ENCODE results near the gene COMT.

DNA sequence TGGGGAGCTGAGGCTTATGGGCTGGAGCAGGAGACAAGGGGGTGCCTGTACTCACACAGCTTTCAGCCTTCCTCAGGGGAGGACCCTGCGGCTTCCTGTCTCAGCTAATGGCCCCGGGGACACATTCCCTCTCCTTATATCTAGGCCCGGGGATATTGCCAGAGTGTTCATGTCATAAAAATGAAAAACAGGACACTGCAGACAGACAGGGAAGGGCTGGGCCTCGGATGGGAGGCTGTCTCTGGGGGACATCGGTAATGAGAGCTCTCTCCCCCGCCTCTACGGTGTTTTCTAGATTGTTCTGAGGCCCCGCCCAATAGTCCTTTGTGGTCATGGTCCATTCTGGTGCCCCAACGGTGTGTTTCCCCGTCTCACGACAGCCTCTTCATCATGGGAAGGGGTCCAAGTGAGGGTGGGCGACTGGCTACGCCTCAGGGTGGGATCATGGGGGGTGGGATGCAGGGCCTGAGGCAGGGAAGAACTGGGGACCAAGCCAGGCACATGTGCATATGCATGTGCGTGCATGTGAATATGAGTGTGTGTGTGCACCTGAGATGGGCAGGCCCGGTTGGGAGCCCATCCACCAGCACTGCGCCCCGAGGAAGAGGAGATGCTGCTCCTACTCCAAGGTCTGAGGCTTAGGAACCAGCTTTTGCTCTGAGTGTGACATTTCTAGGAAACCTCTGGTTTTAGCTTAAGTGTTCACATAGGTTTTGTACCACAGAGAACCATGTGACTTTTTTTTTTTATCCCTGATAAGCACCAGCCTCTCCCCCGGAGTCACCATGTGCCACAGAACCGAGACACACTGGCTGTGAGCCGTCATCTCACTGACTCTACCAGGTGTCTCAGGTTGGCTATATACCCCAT, 69.8 kb downstream of the COMT start:
- TF ChIP-seq, protein P1, sequence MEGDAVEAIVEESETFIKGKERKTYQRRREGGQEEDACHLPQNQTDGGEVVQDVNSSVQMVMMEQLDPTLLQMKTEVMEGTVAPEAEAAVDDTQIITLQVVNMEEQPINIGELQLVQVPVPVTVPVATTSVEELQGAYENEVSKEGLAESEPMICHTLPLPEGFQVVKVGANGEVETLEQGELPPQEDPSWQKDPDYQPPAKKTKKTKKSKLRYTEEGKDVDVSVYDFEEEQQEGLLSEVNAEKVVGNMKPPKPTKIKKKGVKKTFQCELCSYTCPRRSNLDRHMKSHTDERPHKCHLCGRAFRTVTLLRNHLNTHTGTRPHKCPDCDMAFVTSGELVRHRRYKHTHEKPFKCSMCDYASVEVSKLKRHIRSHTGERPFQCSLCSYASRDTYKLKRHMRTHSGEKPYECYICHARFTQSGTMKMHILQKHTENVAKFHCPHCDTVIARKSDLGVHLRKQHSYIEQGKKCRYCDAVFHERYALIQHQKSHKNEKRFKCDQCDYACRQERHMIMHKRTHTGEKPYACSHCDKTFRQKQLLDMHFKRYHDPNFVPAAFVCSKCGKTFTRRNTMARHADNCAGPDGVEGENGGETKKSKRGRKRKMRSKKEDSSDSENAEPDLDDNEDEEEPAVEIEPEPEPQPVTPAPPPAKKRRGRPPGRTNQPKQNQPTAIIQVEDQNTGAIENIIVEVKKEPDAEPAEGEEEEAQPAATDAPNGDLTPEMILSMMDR (IDR thresholded peaks at IDR 0.05), result no peak
- TF ChIP-seq POLR2AphosphoS5 (IDR thresholded peaks at IDR 0.05) (no peak), POLR2A (IDR thresholded peaks at IDR 0.05) (no peak), EP300 (IDR thresholded peaks at IDR 0.05) (no peak)

All from upper lobe of left lung (tissue), 4 donors.